A204.1 (cell line): ENCODE data around the gene SLC6A1.

Experiments used
- FAIRE-seq: peaks from 2 replicates; lab custom pipeline; 2012; peaks lifted over from hg19 to GRCh38; lab: Jason Lieb, UNC

Gene SLC6A1

GRCh38 chr3:10993729-10994065 lies 1.1 kb downstream of the SLC6A1 start:
- no peak for FAIRE-seq

DNA sequence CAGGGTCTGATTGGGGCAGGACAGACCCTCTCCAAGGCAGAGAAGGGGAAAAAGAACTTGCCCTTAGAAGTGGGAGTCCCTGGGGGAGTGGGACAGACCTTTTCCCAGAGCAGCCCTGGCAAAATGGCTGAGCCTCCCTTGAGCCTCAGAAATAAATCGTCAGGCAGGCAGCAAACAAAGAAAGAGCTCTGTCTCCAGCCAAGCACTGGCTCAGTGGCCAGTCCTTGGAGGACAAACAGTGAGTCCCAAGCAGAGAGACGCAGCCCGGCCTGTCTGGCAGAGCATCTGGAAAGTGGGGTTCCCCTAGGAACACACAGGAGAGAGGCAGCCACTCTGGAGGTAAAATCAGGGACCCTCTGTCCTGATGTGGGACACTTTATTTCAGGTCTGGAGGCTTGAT lies 1.8 kb downstream of the SLC6A1 start:
- no peak for FAIRE-seq

DNA sequence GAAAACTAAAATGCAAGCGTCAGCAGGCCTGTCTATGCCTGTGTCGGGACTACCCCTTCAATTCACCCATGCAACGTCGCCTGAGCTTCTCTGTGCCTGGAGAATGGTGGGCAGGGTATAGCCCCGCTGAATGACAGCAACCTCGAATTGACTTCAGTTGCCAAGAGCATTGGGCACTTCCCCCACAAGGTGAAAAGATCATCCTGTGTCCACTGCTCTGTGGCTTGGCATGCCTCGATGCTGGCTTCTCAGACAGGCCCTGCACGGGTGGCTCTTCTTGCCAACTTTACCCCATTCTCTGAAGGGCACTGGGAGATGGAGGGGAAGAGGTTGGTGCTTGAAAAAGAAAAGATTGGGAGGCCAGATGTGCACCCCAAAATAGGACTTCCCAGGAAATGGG lies 3.3 kb downstream of the SLC6A1 start:
- no peak for FAIRE-seq

GRCh38 chr3:10996345-10997013 lies 3.9 kb downstream of the SLC6A1 start:
- FAIRE-seq, result no peak

GRCh38 chr3:10997196-10997595 lies 4.6 kb downstream of the SLC6A1 start:
- FAIRE-seq, result no peak

DNA sequence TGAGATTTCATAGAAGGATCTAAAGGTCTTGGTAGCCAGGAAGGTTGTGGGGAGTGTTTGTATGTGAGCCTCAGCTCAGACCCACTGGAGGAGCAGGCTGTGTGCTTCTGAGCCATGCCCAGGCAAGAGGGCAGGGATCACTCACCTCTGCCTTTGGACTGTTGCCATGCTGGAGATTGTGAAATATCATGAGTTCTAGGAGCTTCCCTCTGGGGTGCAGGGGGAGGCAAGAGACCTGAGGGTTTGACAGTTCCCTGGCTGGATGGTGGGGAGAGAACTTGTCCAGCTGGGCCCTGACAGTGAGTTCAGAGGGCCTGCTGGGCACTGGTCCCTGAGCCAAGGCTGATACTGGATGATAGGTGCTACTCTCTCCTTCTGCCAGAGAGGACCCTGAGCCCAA lies 6.0 kb downstream of the SLC6A1 start:
- FAIRE-seq, result no peak

- no peak for FAIRE-seq
Measured at GRCh38 chr3:10999221-11000107, 6.9 kb downstream of the SLC6A1 start.

DNA sequence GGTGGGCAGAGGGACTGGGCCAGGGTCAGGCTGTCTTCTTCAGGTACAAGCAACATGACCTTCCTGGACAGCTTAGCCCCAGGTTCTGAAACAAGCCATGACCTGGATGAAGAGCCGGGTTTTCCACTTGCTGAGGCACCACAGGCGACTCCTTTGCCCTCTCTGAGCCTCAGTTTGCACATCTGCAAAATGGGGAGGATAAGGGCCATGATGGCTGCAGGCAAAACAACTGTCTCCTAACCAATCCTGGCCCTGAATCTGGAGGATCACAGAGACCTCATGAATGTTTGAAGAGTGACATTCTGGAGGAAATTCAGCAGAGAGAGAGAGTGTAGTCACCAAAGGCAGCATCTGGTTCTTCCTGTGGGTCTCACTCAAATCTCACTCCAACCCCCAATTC lies 8.0 kb downstream of the SLC6A1 start:
- FAIRE-seq, result no peak

DNA sequence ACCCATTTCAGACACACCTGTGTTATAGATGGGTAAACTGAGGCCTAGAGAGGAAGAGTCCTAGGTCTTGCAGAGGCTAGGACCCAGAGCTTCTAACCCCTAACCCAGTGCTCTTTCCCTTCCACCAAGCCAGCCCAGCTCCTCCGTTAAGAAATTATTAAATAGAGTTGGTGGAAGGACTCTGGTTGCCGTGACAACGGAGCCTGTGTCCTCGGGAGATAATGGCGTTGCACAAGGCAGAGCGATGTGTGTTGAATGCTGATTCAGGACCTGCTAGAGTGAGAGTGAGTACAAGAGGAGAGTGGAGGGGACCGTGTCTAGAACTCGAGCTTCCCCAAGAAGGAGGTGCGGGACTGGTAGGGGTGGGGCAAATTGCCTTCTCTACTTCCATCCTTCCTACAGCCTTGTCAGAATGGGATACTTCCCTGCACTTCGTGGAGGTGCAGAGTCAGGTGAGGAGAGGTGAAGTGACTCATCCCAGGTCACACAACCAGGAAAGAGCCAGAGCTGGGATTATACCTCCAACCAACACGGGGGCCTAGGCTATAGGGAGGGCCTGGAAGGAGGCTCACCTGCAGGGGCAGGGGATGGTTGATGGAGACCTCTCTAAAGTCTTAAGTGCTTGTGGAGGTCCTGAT lies 8.6 kb downstream of the SLC6A1 start:
- no peak for FAIRE-seq

DNA sequence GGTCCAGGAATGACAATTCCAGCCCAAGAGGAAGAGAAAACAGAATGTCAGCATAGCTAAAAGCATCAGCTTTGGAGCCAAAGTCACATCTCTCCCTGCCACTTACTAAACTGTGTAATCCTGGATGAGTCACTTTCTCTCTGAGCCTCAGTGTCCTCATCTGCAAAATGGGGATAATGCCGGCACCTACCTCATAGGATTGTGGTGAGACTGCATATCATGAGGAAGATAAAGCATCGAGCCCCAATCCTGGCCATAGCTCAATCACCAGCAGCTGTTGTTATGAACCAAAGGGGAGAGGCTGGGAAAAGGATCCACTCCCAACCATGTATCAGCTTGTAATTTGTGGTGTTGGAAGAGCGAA lies 9.1 kb downstream of the SLC6A1 start:
- no peak for FAIRE-seq

- FAIRE-seq, result no peak
Measured at GRCh38 chr3:11002371-11002807, 9.8 kb downstream of the SLC6A1 start.

DNA sequence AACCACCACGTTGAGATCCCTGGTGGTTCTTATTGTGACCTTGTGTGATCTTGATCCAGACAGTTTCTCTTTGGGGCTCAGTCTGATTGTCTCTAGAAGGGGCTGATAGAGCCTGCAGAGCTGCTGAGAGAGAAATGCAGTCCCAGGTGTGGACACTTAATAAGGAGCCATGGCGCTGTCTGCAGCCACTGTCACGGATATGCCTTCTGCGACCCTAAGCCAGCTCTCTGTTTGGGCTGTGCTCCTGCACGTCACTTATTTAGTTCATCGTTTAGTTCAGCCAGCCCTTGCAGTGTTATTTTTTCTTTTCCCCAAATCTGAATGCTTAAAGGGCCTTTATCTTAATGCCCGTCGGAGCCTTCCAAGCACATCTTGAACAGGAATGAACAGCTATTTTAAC lies 12.0 kb downstream of the SLC6A1 start:
- FAIRE-seq, result no peak

- FAIRE-seq, result no peak
Measured at GRCh38 chr3:11005686-11006256, 13.2 kb downstream of the SLC6A1 start.

- FAIRE-seq, result no peak
Measured at GRCh38 chr3:11006986-11007933, 14.7 kb downstream of the SLC6A1 start.

DNA sequence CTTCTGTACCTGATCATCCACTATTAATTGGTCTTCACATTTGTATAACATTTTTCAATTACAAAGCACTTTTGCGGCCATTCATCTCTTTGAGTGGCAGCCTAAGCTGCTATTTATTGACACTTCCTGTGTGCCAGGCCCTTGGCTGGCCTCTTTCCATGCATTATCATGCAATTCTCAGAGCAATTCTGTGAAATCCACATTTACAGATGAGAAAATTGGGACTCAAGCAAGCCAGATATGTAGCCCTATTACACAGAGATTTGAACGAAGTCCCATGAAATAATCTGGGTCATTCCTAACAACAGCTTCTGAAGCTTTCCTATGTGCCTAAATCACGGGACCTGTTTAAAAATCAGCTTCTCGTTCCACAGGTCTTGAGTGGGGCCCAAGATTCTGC lies 17.4 kb downstream of the SLC6A1 start:
- FAIRE-seq, result no peak

GRCh38 chr3:11010426-11011165 lies 18.0 kb downstream of the SLC6A1 start:
- FAIRE-seq, result no peak

DNA sequence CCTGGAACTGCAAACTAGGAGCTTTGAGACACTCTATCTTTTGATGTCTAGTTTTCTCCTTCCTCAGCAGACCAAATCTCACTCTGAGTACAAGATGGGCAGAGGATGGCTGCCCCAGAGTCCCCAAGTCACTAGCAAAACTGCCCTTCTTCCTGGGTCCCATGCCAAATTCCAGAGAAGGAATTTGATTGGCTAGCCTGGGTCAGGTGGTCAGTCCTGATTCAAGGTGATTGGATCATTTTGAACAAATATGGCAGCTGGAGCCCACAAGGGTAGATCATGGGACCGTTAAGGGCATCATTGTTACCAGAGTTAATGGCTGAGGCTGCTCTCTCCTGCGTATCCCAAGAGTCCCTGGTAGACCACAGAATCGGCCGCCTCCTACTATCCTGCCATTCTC lies 21.7 kb downstream of the SLC6A1 start:
- FAIRE-seq, result no peak

GRCh38 chr3:11014752-11015151 lies 22.2 kb downstream of the SLC6A1 start:
- FAIRE-seq, result no peak

- no peak for FAIRE-seq
Measured at GRCh38 chr3:11015369-11015768, 22.8 kb downstream of the SLC6A1 start.

DNA sequence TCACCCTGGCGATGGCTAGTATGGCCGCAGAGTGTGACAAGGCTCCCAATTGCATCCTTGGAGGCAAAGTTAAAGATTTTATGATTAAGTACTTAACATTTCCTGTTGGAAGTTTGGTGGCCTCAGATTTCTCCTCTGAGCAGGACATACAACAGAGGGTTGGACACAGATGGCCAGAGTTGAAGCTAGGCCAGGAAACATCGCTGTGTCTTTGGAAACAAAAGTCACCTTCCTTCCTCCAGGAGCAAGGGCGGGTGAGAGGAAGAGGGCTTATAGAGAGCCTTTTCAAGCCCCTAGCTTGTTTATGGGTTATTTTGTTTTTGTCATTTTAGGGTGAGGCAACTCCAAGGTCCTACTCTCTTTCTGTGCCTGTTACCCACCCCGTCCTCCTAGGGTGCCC lies 24.2 kb downstream of the SLC6A1 start:
- no peak for FAIRE-seq

DNA sequence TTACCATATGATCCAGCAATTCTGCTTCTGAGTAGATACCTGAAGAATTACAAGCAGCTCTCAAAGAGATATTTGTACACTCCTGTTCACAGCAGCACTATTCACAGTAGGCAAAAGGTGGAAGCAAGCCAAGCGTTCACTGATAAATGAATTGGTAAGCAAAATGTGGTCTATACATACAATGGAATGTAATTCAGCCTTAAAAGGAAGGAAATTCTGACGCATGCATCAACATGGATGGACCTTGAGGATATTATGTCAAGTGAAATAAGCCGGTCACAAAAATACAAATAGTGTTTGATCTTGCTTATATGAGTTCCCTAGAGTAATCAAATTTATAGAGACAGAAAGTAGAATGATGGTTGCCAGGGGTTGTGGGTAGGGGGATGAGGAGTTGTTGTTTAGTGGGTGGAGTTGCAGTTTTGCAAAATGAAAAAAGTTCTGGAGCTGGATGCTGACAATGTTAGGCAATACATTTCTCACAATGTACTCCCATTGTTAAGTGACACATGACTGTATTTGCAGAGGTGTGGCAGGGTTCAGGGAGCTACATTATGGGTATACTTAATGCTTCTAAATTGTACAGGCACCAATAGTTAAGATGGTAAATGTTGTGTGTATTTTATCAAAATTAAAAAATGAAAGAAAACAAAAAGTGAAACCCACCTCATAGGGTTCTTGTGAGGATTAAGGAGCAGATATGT lies 26.7 kb downstream of the SLC6A1 start:
- FAIRE-seq, result no peak
